NCI-H146 treated with DMSO at 0.1 percent for 48 hours (cell line): ENCODE data around the gene ATP6V1G2.
"Not testable (repeated sequence)": the region's sequence is repeated elsewhere in the genome, so short reads cannot be mapped to it uniquely, and the experiment has no call there.

Experiments
- DNase-seq: peaks from one replicate; lab custom pipeline; 2025; ENCODE audit not compliant: unreplicated experiment; lab: John Stamatoyannopoulos, UW

ATP6V1G2 gene

GRCh38 chr6:31575952-31576685 lies 29.7 kb upstream of the ATP6V1G2 start:
- no peak for DNase-seq

GRCh38 chr6:31575335-31575901 lies 29.0 kb upstream of the ATP6V1G2 start, which contains the start of gene TNF:
Gene TNF, plus strand, starts transcription at chr6:31575565. Its CDS starts 177 bp downstream, at chr6:31575742.
- DNase-seq = no peak

GRCh38 chr6:31574106-31575061 lies 28.0 kb upstream of the ATP6V1G2 start:
- DNase-seq = no peak

- DNase-seq = no peak
Measured at GRCh38 chr6:31573239-31574105, 27.1 kb upstream of the ATP6V1G2 start.

- no peak for DNase-seq
Measured at GRCh38 chr6:31572041-31572911, 25.9 kb upstream of the ATP6V1G2 start, which contains the start of gene LTA. Gene LTA, plus strand, starts transcription at chr6:31572289. Its CDS starts 454 bp downstream, at chr6:31572743.

- no peak for DNase-seq
Measured at GRCh38 chr6:31569861-31570536, 23.6 kb upstream of the ATP6V1G2 start.

GRCh38 chr6:31568537-31568961 lies 22.1 kb upstream of the ATP6V1G2 start:
- no peak for DNase-seq

GRCh38 chr6:31567531-31568370 lies 21.3 kb upstream of the ATP6V1G2 start:
- no peak for DNase-seq

GRCh38 chr6:31560697-31561058 lies 14.3 kb upstream of the ATP6V1G2 start:
- DNase-seq = no peak

GRCh38 chr6:31559958-31560696 lies 13.7 kb upstream of the ATP6V1G2 start:
- DNase-seq = no peak

- no peak for DNase-seq
Measured at GRCh38 chr6:31559606-31559957, 13.2 kb upstream of the ATP6V1G2 start.

- no peak for DNase-seq
Measured at GRCh38 chr6:31558631-31559500, 12.5 kb upstream of the ATP6V1G2 start.

- no peak for DNase-seq
Measured at GRCh38 chr6:31558318-31558625, 11.9 kb upstream of the ATP6V1G2 start.

- DNase-seq = no peak
Measured at GRCh38 chr6:31557443-31558317, 11.3 kb upstream of the ATP6V1G2 start.

GRCh38 chr6:31556307-31556706 lies 9.9 kb upstream of the ATP6V1G2 start:
- DNase-seq = no peak

- not testable (repeated sequence) for DNase-seq
Measured at GRCh38 chr6:31551371-31551770, 5.0 kb upstream of the ATP6V1G2 start.
